Measurements from ENCODE around the gene PMEL.
"Not testable (repeated sequence)": the region's sequence is repeated elsewhere in the genome, so short reads cannot be mapped to it uniquely, and the experiment has no call there.

PMEL gene

GRCh38 chr12:55942055-55942454 lies 23.8 kb downstream of the PMEL start:
- DNase-seq (ENCODE audit: low read depth), result no peak

DNA sequence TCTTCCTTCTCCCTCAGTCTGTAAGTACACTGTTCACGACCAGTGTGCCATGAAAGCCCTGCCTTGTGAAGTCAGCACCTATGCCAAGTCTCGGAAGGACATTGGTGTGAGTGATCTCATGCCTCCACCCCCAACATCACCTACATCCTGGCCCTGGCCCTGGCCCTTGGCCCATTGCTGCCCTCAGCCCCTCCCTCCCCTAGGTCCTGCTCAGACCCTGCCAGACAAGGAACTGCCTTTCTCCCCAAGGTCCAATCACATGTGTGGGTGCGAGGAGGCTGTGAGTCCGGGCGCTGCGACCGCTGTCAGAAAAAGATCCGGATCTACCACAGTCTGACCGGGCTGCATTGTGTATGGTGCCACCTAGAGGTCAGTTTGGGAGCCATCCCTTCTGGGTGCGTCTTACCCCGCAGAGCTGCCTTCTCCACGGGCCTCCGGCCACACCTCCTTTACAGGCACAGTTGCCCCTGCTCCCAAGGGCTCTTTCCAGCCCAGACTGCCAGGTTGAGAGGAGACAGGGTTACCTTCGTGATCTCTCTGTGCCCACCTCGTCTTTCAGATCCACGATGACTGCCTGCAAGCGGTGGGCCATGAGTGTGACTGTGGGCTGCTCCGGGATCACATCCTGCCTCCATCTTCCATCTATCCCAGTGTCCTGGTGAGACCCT lies 25.6 kb downstream of the PMEL start:
- peak; percentile 73 for DNase-seq (ENCODE audit: low read depth)

DNA sequence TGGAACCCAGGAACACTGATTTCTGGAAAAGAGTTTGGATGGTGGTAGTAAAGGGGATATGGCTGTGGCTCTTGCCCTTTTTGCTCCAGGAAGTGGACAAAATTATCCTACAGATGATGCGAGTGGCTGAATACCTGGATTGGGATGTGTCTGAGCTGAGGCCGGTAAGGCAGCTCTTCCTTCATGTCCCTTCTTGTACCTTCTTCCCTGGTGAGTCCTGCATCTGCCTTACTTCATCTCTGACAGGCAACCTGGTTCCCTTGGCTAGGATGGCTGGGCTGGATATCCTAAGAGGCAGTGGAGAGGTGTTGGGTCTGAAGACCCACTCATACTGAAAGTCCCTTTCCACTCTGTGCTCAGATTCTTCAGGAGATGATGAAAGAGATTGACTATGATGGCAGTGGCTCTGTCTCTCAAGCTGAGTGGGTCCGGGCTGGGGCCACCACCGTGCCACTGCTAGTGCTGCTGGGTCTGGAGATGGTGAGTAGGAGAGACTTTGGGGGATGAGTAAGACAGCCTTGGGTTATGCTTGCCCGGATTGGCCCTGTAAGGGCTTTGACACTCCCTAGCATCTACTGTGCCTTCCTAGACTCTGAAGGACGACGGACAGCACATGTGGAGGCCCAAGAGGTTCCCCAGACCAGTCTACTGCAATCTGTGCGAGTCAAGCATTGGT lies 26.9 kb downstream of the PMEL start:
- peak; percentile 38 for DNase-seq (ENCODE audit: low read depth)

GRCh38 chr12:55937981-55938380 lies 27.9 kb downstream of the PMEL start:
- DNase-seq (ENCODE audit: low read depth), result no peak

GRCh38 chr12:55935738-55936151 lies 30.1 kb downstream of the PMEL start:
- DNase-seq (ENCODE audit: low read depth), result peak; percentile 37

DNA sequence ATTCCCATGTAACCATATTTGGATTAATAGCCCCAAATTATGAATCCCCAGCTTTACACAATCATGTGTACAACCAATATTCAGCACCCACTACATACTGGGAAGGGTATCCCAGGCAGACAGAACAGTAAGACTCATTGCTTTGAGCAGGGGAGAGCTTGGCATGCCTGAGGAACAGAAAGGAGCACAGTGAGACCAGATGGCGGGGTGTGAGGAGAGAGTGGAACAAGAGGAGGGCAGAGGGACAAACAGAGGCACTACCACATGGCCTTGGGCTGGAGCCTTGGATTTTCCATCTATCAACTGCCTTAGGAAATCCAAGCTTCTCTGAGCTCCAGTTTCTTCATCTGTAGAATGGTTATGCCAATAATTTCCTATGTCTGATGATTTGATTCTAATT lies 31.1 kb downstream of the PMEL start:
- DNase-seq (ENCODE audit: low read depth), result no peak

DNA sequence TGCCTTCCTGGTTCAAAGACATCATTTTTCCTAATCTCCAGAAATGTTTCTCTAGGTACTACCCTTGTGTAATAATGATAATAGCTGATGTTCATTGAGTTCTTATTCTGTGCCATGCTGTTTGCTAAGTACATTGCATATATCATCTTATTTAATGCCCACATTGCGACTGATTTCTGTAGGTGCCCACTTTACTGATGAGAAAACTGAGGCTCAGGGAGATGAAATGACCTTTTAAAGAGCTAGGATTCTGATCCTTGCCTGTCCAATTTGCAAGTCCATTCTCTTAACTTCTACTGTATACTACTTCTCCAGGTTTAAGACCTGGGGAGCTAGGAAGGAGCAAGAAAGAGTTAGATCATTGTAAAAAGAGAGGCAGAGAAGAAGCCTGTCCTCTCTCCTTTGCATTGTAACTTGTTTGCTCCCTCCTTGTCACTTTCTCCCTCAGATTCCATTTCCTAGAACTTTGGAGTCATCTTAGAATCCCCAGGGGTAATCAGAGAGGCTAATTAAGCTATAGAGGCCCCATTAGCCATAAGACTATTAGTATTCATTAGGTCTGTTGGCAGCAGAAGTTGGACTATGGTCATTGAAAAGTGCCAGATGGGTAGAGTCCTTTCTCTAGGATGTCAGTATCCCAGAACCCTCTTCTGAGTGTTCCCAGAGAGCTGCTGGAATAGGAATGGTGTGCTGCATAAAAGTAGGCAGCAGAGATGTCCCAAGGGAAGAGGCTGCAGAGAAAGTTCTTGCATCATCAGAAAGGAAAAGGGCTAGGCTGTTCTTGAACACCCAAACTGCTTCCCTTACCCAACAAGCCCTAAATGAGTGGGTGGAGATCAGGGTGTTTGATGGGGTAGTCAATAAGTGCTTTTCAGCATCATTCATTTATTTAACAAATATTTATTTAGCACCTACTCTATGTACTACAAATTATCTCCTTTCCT lies 31.8 kb downstream of the PMEL start:
- DNase-seq (ENCODE audit: low read depth), result no peak

DNA sequence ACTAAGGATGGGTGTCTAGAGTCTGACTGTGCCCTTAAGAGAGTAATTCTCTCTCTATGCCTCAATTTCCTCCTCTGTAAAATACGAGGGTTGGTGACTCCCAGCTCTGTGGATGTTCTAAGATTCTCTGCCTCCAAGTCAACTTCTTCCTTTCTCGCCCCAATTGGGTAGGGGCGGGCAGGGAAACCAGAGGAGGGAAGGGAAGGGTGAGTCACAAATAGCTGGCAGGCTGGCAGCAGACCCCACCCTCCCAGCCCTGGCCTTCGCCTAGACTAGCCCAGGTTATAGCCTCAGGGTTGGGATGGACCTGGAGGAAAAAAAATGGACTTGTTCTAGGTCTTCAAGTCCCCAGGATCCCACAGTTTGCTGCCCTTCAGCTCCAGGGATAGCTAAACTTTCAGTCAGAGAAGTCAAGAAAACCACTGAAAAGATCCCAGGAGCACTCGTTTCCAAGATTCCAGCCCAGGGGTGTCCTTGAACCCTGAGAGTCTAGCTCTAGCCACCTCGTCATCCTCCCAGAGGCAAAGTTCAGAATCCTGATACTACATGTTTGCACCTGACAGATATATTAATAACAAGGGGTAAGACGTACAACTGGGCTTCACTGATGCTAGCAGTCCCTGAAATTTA lies 32.6 kb downstream of the PMEL start:
- no peak for DNase-seq (ENCODE audit: low read depth)

GRCh38 chr12:55932551-55932910 lies 33.3 kb downstream of the PMEL start:
- DNase-seq (ENCODE audit: low read depth), result no peak

GRCh38 chr12:55931780-55932550 lies 33.9 kb downstream of the PMEL start:
- DNase-seq (ENCODE audit: low read depth), result no peak

- no peak for DNase-seq (ENCODE audit: low read depth)
These were observed 34.5 kb downstream of the PMEL start for GRCh38 chr12:55931317-55931779.

DNA sequence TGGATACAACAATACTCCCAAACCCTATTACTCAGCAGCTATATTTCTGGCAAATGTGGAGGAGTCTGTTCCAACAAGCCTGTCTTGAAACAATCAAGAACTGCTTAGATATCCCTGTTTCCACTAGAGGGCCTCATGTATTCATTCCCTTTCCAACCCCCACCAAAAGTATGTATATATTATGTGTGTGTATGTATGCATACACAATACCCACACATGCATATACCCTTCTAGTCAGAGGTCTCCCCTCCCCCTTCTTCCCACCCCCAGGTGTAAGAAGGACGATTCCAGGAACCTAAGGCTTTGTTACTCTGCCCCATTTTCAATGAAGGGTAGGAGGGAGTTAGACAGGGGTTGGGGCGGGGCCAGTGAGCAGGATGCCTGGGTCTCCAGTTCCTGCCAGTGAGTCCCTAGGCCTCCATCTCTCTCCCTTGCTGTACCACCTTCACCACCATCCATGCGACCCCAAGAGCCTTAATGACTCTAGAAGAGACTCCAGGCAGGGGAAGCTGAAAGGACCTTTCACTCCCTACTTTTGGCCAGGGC lies 35.0 kb downstream of the PMEL start, which contains the start of gene DGKA:
Gene DGKA, plus strand, starts transcription at position 392 of the 546 bp plus-strand sequence. CDS start 5,342 bp downstream, outside the sequence.
- DNase-seq (ENCODE audit: low read depth), result peak; percentile 73

- DNase-seq (ENCODE audit: low read depth), result peak; percentile 81
These were observed 36.5 kb downstream of the PMEL start for GRCh38 chr12:55929306-55929791.

GRCh38 chr12:55927588-55928502 lies 38.0 kb downstream of the PMEL start, which contains the start of gene PYM1:
TSS of gene PYM1 (minus strand) at chr12:55927894. CDS start at chr12:55927761, 133 bp downstream.
- peak; percentile 63 for DNase-seq (ENCODE audit: low read depth)

GRCh38 chr12:55926738-55927587 lies 38.9 kb downstream of the PMEL start:
- DNase-seq (ENCODE audit: low read depth), result peak; percentile 92

DNA sequence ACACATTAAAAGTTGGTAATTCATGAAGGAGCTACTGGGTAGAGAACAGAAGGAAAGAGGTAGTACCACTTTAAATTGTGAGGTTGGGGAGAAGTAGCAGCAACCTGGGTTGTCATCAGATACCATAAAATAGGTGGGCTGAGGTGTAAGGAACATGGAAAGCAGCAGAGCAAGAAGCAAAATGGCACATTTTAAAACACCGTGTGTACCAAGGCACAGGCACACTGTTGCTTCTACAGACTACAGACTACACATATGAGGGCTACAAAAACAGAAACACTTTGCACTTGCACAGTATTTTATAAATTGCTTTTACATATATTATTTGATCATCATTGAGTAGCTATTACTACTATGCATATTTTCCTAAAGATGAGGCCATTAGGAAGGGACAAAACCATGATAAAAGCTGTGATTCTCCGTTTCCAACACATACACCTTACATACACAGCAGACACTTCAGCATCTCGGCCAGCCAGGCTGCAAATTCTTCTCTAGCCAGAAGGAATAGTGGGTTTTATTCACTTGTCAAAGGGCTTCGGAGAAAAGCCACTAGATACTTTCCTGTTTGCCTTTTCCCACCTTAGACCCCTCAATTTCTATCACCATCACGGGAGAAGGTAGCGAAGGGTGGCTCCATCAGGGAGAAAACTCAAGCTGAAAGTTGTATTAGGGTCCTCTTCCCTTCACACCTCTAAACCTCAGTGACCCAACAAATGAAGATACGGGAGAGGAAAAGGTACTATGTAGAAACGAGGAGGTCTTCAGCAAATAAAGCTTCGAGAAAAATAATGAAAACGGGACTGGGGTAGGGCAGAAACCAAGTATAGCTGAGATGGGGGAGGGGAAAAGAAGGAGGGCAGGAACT lies 39.7 kb downstream of the PMEL start:
- no peak for DNase-seq (ENCODE audit: low read depth)

GRCh38 chr12:55925371-55925770 lies 40.5 kb downstream of the PMEL start:
- DNase-seq (ENCODE audit: low read depth), result no peak

DNA sequence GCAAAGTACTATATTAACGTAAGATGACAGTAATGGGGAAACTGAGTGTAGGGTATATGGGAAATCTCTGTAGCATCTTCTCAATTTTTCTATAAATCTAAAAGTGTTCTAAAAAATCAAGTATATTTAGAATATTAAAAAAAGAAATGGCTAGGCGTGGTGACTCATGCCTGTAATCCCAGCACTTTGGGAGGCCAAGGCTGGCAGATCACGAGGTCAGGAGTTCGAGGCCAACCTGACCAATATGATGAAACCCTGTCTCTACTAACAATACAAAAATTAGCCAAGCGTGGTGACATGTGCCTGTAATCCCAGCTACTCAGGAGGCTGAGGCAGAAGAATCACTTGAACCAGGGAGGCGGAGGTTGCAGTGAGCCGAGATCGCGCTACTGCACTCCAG lies 42.2 kb downstream of the PMEL start:
- DNase-seq (ENCODE audit: low read depth), result not testable (repeated sequence)

All from activated T-cell treated with anti-CD3 and anti-CD28 coated beads for 48 hours (primary cell).